SK-N-SH (cell line): Measurements from ENCODE around the gene C12orf43. TPM values are rescaled to one million over a fixed set of nuclear protein-coding genes. Genes with fewer than 3 reads are reported as not detected.

Experiments
- CTCF ChIA-PET: fragments of 300-600, 350-600 bp; formaldehyde crosslinking; extraction: SDS; loops from one replicate; lab custom pipeline; 2021; lab: Yijun Ruan, JAX
- POLR2A ChIA-PET: fragments of 350-600 bp; sonication (Branson Sonifier 250); formaldehyde crosslinking; extraction: SDS; loops from one replicate; lab custom pipeline; 2020; ENCODE audit warnings: antibody characterized with exemption, inconsistent platforms; lab: Yijun Ruan, JAX
- DNase-seq: peaks from one replicate; pipeline ENCODE4 v3.0.0; 2012
- H2AFZ ChIP-seq: fragments of 200-600 bp; sonication (generic); 2 replicates; pipeline ENCODE4 v1.8.1; 2016; ENCODE audit warnings: antibody characterized with exemption, mild to moderate bottlenecking, low read depth
- H3F3A ChIP-seq: fragments of 200-600 bp; sonication (generic); replicated peaks from 2 replicates; pipeline ENCODE3; 2016; ENCODE audit warnings: antibody characterized with exemption, mild to moderate bottlenecking; ENCODE audit not compliant: insufficient read depth
- H3K27ac ChIP-seq, 2 experiments: fragments of 200-500 bp in 1 of 2; fragments of 200-600 bp in 1 of 2; sonication (Bioruptor generic) in 1 of 2; sonication (generic), shearing (Covaris generic) in 1 of 2; 2 replicates each; pipeline versions ENCODE4 v1.5.1 to v1.6.1; 2014 to 2016; ENCODE audit warnings: low read depth in 2 of 2, inconsistent platforms in 1 of 2, low read length in 1 of 2, mild to moderate bottlenecking in 1 of 2, mixed read lengths in 1 of 2
- H3K27me3 ChIP-seq: fragments of 200-600 bp; sonication (generic), shearing (Covaris generic); 2 replicates; pipeline ENCODE4 v1.6.1; 2016; ENCODE audit warnings: mixed run types; ENCODE audit not compliant: insufficient read depth
- H3K36me3 ChIP-seq, 2 experiments: fragments of 200-500 bp in 1 of 2; fragments of 200-600 bp in 1 of 2; sonication (Bioruptor generic) in 1 of 2; sonication (generic) in 1 of 2; replicated peaks in 1 of 2; 2 replicates each; pipeline versions ENCODE3 to v1.5.1; 2014 to 2016; ENCODE audit warnings: low read length in 1 of 2, mild to moderate bottlenecking in 1 of 2; ENCODE audit not compliant: insufficient read depth in 2 of 2, control insufficient read depth in 1 of 2
- H3K4me1 ChIP-seq, 2 experiments: fragments of 200-500 bp in 1 of 2; fragments of 200-600 bp in 1 of 2; sonication (Bioruptor generic) in 1 of 2; sonication (generic), shearing (Covaris generic) in 1 of 2; 2 replicates each; pipeline versions ENCODE4 v1.5.1 to v1.6.1; 2014 to 2016; ENCODE audit warnings: low read depth in 1 of 2, low read length in 1 of 2, mixed run types in 1 of 2; ENCODE audit not compliant: insufficient read depth in 2 of 2, control insufficient read depth in 1 of 2
- H3K4me2 ChIP-seq: fragments of 200-600 bp; sonication (generic), shearing (Covaris generic); 2 replicates; pipeline ENCODE4 v1.6.1; 2017; ENCODE audit warnings: mixed run types
- H3K4me3 ChIP-seq, 2 experiments: fragments of 200-500 bp in 1 of 2; fragments of 200-600 bp in 1 of 2; sonication (Bioruptor generic) in 1 of 2; sonication (generic), shearing (Covaris generic) in 1 of 2; 2 replicates each; pipeline versions ENCODE4 v1.5.1 to v1.8.1; 2014 to 2016; ENCODE audit warnings: low read depth in 2 of 2, inconsistent platforms in 1 of 2, low read length in 1 of 2, mild to moderate bottlenecking in 1 of 2, mixed read lengths in 1 of 2, moderate library complexity in 1 of 2
- H3K79me2 ChIP-seq: fragments of 200-600 bp; sonication (generic); 2 replicates; pipeline ENCODE4 v1.8.1; 2017; ENCODE audit warnings: mild to moderate bottlenecking; ENCODE audit not compliant: insufficient read depth
- H3K9ac ChIP-seq: fragments of 200-600 bp; sonication (generic); 2 replicates; pipeline ENCODE4 v1.6.1; 2017; ENCODE audit warnings: mixed run types
- H3K9me2 ChIP-seq: fragments of 200-600 bp; sonication (generic); 2 replicates; pipeline ENCODE4 v1.6.1; 2017; ENCODE audit warnings: mixed run types
- H3K9me3 ChIP-seq: fragments of 200-600 bp; sonication (generic); 2 replicates; pipeline ENCODE4 v1.6.1; 2017; ENCODE audit warnings: mixed run types, mild to moderate bottlenecking, moderate library complexity
- H4K20me1 ChIP-seq: fragments of 200-600 bp; sonication (generic); 2 replicates; pipeline ENCODE4 v1.6.1; 2017; ENCODE audit warnings: mild to moderate bottlenecking, mixed run types; ENCODE audit not compliant: insufficient read depth
- FOSL2 ChIP-seq: IDR thresholded peaks from 2 replicates; pipeline ENCODE4 v1.4.0; 2012; ENCODE audit warnings: low read depth, mild to moderate bottlenecking, moderate library complexity, borderline replicate concordance
- FOXM1 ChIP-seq: IDR thresholded peaks from 2 replicates; pipeline ENCODE4 v1.4.0; 2012; ENCODE audit warnings: low read depth, mild to moderate bottlenecking
- JUND ChIP-seq: IDR thresholded peaks from 2 replicates; pipeline ENCODE4 v1.4.0; 2012
- MAX ChIP-seq: IDR thresholded peaks from 2 replicates; pipeline ENCODE4 v1.4.0; 2012; ENCODE audit warnings: low read depth
- NFIC ChIP-seq: IDR thresholded peaks from 2 replicates; pipeline ENCODE4 v1.4.0; 2012; ENCODE audit warnings: borderline replicate concordance
- PBX3 ChIP-seq: IDR thresholded peaks from 2 replicates; pipeline ENCODE4; 2012
- POLR2AphosphoS5 ChIP-seq: IDR thresholded peaks from 2 replicates; pipeline ENCODE4 v1.6.1; 2012; ENCODE audit warnings: low read depth, low read length
- RAD21 ChIP-seq: IDR thresholded peaks from 2 replicates; pipeline ENCODE4 v1.6.1; 2012; ENCODE audit warnings: mild to moderate bottlenecking, low read length
- RCOR1 ChIP-seq: fragments of 150-350 bp; IDR thresholded peaks from 2 replicates; pipeline ENCODE4 v1.6.1; 2017; ENCODE audit warnings: antibody characterized with exemption, low read length
- REST ChIP-seq: IDR thresholded peaks from 2 replicates; pipeline ENCODE4 v1.6.1; 2012; ENCODE audit warnings: mild to moderate bottlenecking, low read depth, low read length, moderate library complexity
- RFX5 ChIP-seq: IDR thresholded peaks from 2 replicates; pipeline ENCODE4 v1.6.1; 2012; ENCODE audit warnings: mild to moderate bottlenecking, improper control_type of control experiment, low read length
- SMC3 ChIP-seq: IDR thresholded peaks from 2 replicates; pipeline ENCODE4 v1.6.1; 2012; ENCODE audit warnings: low read depth, low read length, improper control_type of control experiment
- TAF1 ChIP-seq: IDR thresholded peaks from 2 replicates; pipeline ENCODE4 v1.6.1; 2012; ENCODE audit warnings: low read depth, mild to moderate bottlenecking, low read length, moderate library complexity, borderline replicate concordance
- TCF12 ChIP-seq: IDR thresholded peaks from 2 replicates; pipeline ENCODE4 v1.4.0; 2012
- USF2 ChIP-seq: fragments of 150-350 bp; IDR thresholded peaks from 2 replicates; pipeline ENCODE4 v1.6.1; 2017; ENCODE audit warnings: antibody characterized with exemption, low read length, low read depth, borderline replicate concordance
- WGBS: methylation state at CpG from one replicate; pipeline ENCODE4 v1.1.6; 2017; ENCODE audit warnings: low lambda C conversion rate; 5-methylcytosine and 5-hydroxymethylcytosine counted together
- polyA plus RNA-seq, 3 experiments: library from polyadenylated mRNA; depleted of rRNA; stranded (reverse); fragments of >200 nt; gene quantifications; 2 replicates each; pipeline ENCODE4 v1.2.3, GENCODE V29; 2012

The C12orf43 gene
- polyA plus RNA-seq, 1 of the 3 experiments (the other 2 are of a cell fraction): 13.9 TPM

GRCh38 chr12:121036810-121037326 is 20.6 kb upstream of the C12orf43 start:
- TF ChIP-seq SMC3: no peak
- TF ChIP-seq USF2: no peak
- no peak for TF ChIP-seq MAX
- TF ChIP-seq TCF12: peak; percentile 73
- TF ChIP-seq FOSL2: peak; percentile 64; the same call in 1 of the 2 replicates
- no peak for TF ChIP-seq POLR2AphosphoS5
- TF ChIP-seq RFX5: no peak
- peak; percentile 17; the same call in 1 of the 2 replicates for TF ChIP-seq JUND
- no peak for TF ChIP-seq RCOR1
- no peak for TF ChIP-seq RAD21
- peak; percentile 18; the same call in 1 of the 2 replicates for TF ChIP-seq NFIC
- no peak for TF ChIP-seq REST
- no peak for TF ChIP-seq TAF1
- TF ChIP-seq FOXM1: no peak
- TF ChIP-seq PBX3: no peak
- 0 out of 2 replicates have a peak overlapping the region, but pooled peaks have one; percentile 29 for H2AFZ ChIP-seq
- H3K9me2 ChIP-seq: no peaks in the 10 kb centered on the region
- no peak for DNase-seq
- no peaks in the 10 kb centered on the region for H3K79me2 ChIP-seq
- H3F3A ChIP-seq: peaks cover 8% of the 10 kb centered on the region
- H3K4me1 ChIP-seq: peaks cover 7 to 36% of the 10 kb centered on the region in 2 experiments; a peak in 2 of 4 replicates
- no peaks in the 10 kb centered on the region for H3K9me3 ChIP-seq
- no peak overlapping the region for H3K9ac ChIP-seq
- H3K36me3 ChIP-seq: no peaks in the 10 kb centered on the region
- no peaks in the 10 kb centered on the region for H4K20me1 ChIP-seq
- H3K27me3 ChIP-seq: no peaks in the 10 kb centered on the region
- H3K4me3 ChIP-seq: no peak overlapping the region
- H3K27ac ChIP-seq: no peak overlapping the region
- POLR2A ChIA-PET: no interaction called here
- CTCF ChIA-PET: interaction anchor here (1.5 kb wide), 1 partner anchor 25 kb away, joined by 4 read pairs; no protein-coding TSS in a partner anchor
- WGBS: 51% methylated on average over 6 of the region's 6 CpGs
- H3K4me2 ChIP-seq: peak overlapping the region; percentile 46; the same call in 1 of the 2 replicates
